ENCODE measurements around the gene PSTPIP2.

PSTPIP2 gene

DNA sequence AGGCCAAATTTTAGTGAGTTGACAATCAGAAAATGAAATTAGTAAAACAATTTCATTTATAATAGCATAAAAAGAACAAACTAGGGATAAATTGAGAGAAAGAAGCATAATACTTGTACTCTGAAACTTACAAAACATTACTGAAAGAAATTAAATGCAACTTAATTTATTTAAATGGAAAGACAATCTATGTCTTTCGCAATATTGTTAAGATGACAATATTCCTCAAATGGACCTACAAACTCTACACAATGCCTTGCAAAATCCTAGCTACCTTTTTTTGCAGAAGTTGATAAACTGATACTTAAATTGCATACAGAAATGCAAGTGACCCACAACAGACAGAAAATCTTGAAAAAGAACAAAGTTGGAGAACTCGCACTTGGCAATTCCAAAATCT, 114.0 kb downstream of the PSTPIP2 start:
- H3K4me1 ChIP-seq (ENCODE audit: control insufficient read depth in 1 of 2, insufficient read depth in 1 of 2, low read depth in 1 of 2, low read length in 1 of 2), result peaks cover 13 to 14% of the 10 kb centered on the region in 2 experiments
- no peaks in the 10 kb centered on the region for H3K9me3 ChIP-seq
- peaks cover 28% of the 10 kb centered on the region for H3K36me3 ChIP-seq
- no peak overlapping the region for H3K4me3 ChIP-seq (ENCODE audit: low read depth in 1 of 2, low read length in 1 of 2)
- H3K27me3 ChIP-seq, result no peaks in the 10 kb centered on the region
- no peak for TF ChIP-seq CTCF (IDR thresholded peaks at IDR 0.05)
- peak overlapping the region; percentile 31 for H3K27ac ChIP-seq

GRCh38 chr18:45957100-45957499, 115.0 kb downstream of the PSTPIP2 start:
- no peak for TF ChIP-seq CTCF (IDR thresholded peaks at IDR 0.05)
- no peak overlapping the region for H3K4me3 ChIP-seq (ENCODE audit: low read depth in 1 of 2, low read length in 1 of 2)
- H3K36me3 ChIP-seq, result peaks cover 37% of the 10 kb centered on the region
- H3K27ac ChIP-seq, result no peak overlapping the region
- H3K4me1 ChIP-seq (ENCODE audit: control insufficient read depth in 1 of 2, insufficient read depth in 1 of 2, low read depth in 1 of 2, low read length in 1 of 2), result peaks cover 8 to 10% of the 10 kb centered on the region in 2 experiments
- no peaks in the 10 kb centered on the region for H3K27me3 ChIP-seq
- H3K9me3 ChIP-seq, result no peaks in the 10 kb centered on the region

DNA sequence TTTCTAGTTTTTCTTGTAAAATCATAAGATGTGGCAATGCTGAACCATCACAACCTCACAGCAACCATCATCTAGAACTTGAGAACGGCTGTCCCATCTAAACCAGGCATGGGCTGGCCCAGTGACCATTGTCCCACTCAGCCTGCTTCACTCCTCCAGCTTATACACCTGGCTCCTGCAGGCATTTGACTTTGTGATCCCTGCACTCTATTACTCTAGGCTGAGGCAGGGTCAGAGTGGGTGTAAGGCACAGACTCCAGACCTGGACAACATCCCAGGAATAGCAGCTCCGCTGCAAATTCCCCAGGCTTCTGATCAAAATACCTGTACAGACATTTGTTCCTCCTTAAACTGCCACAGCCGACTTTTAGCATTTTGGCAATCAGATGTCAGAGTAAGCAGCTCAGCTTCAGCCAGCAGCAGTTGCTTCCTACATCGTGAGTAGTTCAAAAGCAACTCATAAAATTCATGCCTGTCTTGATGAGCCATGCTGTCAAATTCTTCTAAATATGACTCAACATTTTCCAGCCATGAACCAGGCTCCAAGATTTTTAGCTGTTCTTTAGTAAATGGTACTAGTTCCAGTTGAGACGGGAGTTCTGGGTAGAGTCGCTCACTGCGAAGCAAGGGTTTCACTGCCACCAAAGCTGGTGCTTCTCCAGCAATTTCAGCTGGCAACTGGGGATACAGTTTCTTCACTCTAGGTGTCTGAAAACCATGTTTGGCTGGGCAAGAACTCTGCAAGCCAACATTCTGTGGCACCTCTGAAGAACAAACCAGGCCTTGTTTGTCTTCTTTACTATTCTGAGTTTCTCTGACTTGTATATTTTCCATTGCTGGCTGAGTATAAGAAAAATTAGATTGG, 117.8 kb downstream of the PSTPIP2 start:
- no peak overlapping the region for H3K4me3 ChIP-seq (ENCODE audit: low read depth in 1 of 2, low read length in 1 of 2)
- H3K27ac ChIP-seq, result no peak overlapping the region
- no peaks in the 10 kb centered on the region for H3K27me3 ChIP-seq
- peaks cover 7 to 8% of the 10 kb centered on the region in 2 experiments for H3K4me1 ChIP-seq (ENCODE audit: control insufficient read depth in 1 of 2, insufficient read depth in 1 of 2, low read depth in 1 of 2, low read length in 1 of 2)
- H3K9me3 ChIP-seq, result no peaks in the 10 kb centered on the region
- no peak for TF ChIP-seq CTCF (IDR thresholded peaks at IDR 0.05)
- peaks cover 51% of the 10 kb centered on the region for H3K36me3 ChIP-seq

- Histone ChIP-seq H3K4me3 (ENCODE audit: low read depth in 1 of 2, low read length in 1 of 2) (no peak overlapping the region), H3K27me3 (no peaks in the 10 kb centered on the region), H3K9me3 (no peaks in the 10 kb centered on the region), H3K36me3 (peaks cover 82% of the 10 kb centered on the region), H3K27ac (no peak overlapping the region), H3K4me1 (ENCODE audit: control insufficient read depth in 1 of 2, insufficient read depth in 1 of 2, low read depth in 1 of 2, low read length in 1 of 2) (no peaks in the 10 kb centered on the region)
- no peak for TF ChIP-seq CTCF (IDR thresholded peaks at IDR 0.05)
Observed at GRCh38 chr18:45951016-45951714, 120.9 kb downstream of the PSTPIP2 start.

- H3K4me3 ChIP-seq (ENCODE audit: low read depth in 1 of 2, low read length in 1 of 2), result no peak overlapping the region
- H3K36me3 ChIP-seq, result peaks cover 99% of the 10 kb centered on the region
- H3K4me1 ChIP-seq (ENCODE audit: control insufficient read depth in 1 of 2, insufficient read depth in 1 of 2, low read depth in 1 of 2, low read length in 1 of 2), result no peaks in the 10 kb centered on the region
- no peaks in the 10 kb centered on the region for H3K27me3 ChIP-seq
- TF ChIP-seq CTCF (IDR thresholded peaks at IDR 0.05), result no peak
- no peak overlapping the region for H3K27ac ChIP-seq
- H3K9me3 ChIP-seq, result no peaks in the 10 kb centered on the region
Observed at GRCh38 chr18:45945669-45946068, 126.4 kb downstream of the PSTPIP2 start.

Data from neutrophil (primary cell).